H1 (cell line): Measurements from ENCODE around the gene ZNF618. TPM values are rescaled to one million over a fixed set of nuclear protein-coding genes. Genes with fewer than 3 reads are reported as not detected.

Experiments
- CTCF ChIA-PET: fragments of 300-600 bp; sonication (Branson Sonifier 250); formaldehyde crosslinking; loops from one replicate; lab custom pipeline; 2021; ENCODE audit not compliant: partially characterized antibody; lab: Charles Lee
- POLR2A ChIA-PET: fragments of 300-600 bp; sonication (Branson Sonifier 250); formaldehyde crosslinking; loops from one replicate; lab custom pipeline; 2021; ENCODE audit warnings: inconsistent platforms; ENCODE audit not compliant: partially characterized antibody; lab: Charles Lee
- DNase-seq, 2 experiments: peaks; one replicate each; pipeline versions ENCODE4 v3.0.0 to v3.0.0-alpha.2; 2010 to 2022; ENCODE audit warnings: low spot score in 2 of 2, low read depth in 1 of 2, mixed read lengths in 1 of 2
- FAIRE-seq: peaks from 2 replicates; lab custom pipeline; 2011; peaks lifted over from hg19 to GRCh38; lab: Jason Lieb, UNC
- H2AFZ ChIP-seq: 2 replicates; pipeline ENCODE4 v1.8.1; 2012; ENCODE audit warnings: low read length, inconsistent platforms
- H2AK5ac ChIP-seq: 2 replicates; pipeline ENCODE4 v1.6.1; 2013; ENCODE audit warnings: low read depth, low read length
- H2BK120ac ChIP-seq: replicated peaks from 2 replicates; pipeline ENCODE3; 2013; ENCODE audit warnings: low read depth, low read length, inconsistent platforms
- H2BK12ac ChIP-seq: 2 replicates; pipeline ENCODE4 v1.6.1; 2013; ENCODE audit warnings: low read depth, low read length
- H2BK15ac ChIP-seq: 2 replicates; pipeline ENCODE4 v1.6.1; 2013; ENCODE audit warnings: low read length
- H2BK20ac ChIP-seq: 2 replicates; pipeline ENCODE4 v1.6.1; 2013; ENCODE audit warnings: low read length
- H2BK5ac ChIP-seq: 2 replicates; pipeline ENCODE4 v1.6.1; 2013; ENCODE audit warnings: low read depth, low read length
- H3K14ac ChIP-seq: 2 replicates; pipeline ENCODE4 v1.6.1; 2013; ENCODE audit warnings: inconsistent platforms; ENCODE audit not compliant: insufficient read length
- H3K18ac ChIP-seq: 2 replicates; pipeline ENCODE4 v1.6.1; 2013; ENCODE audit warnings: low read length; ENCODE audit errors: extremely low read depth
- H3K23ac ChIP-seq: 2 replicates; pipeline ENCODE4 v1.6.1; 2013; ENCODE audit warnings: inconsistent platforms; ENCODE audit not compliant: insufficient read length
- H3K23me2 ChIP-seq: 2 replicates; pipeline ENCODE4 v1.6.1; 2013; ENCODE audit warnings: low read depth, low read length
- H3K27ac ChIP-seq: 2 replicates; pipeline ENCODE4 v1.6.1; 2011; ENCODE audit warnings: low read depth, low read length, inconsistent platforms
- H3K27me3 ChIP-seq, 4 experiments: replicated peaks in 1 of 4; 1 replicate in 1 of 4; 2 replicates in 3 of 4; pipeline versions ENCODE4 v1.6.1 to v1.8.1; 2011 to 2013; ENCODE audit warnings: low read length in 3 of 4, mild to moderate bottlenecking in 3 of 4, inconsistent platforms in 2 of 4, mixed read lengths in 2 of 4, moderate library complexity in 1 of 4; ENCODE audit not compliant: control insufficient read depth in 3 of 4, insufficient read depth in 3 of 4; ENCODE audit errors: extremely low read depth in 1 of 4
- H3K36me3 ChIP-seq, 4 experiments: 2 replicates each; pipeline versions ENCODE4 v1.6.1 to v1.8.1; 2011 to 2013; ENCODE audit warnings: mild to moderate bottlenecking in 4 of 4, low read length in 3 of 4, moderate library complexity in 2 of 4, control low read depth in 1 of 4, inconsistent platforms in 1 of 4; ENCODE audit not compliant: insufficient read depth in 4 of 4, control insufficient read depth in 2 of 4
- H3K4ac ChIP-seq: replicated peaks from 2 replicates; pipeline ENCODE3; 2013; ENCODE audit warnings: low read length, low read depth, mixed read lengths, inconsistent platforms; ENCODE audit not compliant: insufficient read length
- H3K4me1 ChIP-seq, 4 experiments: replicated peaks in 1 of 4; 1 replicate in 1 of 4; 2 replicates in 3 of 4; pipeline versions ENCODE4 v1.6.1 to v1.8.1; 2011 to 2013; ENCODE audit warnings: low read length in 3 of 4, inconsistent platforms in 2 of 4, mixed read lengths in 1 of 4; ENCODE audit not compliant: insufficient read depth in 4 of 4, control insufficient read depth in 3 of 4
- H3K4me2 ChIP-seq, 2 experiments: 2 replicates each; pipeline versions ENCODE4 v1.6.1 to v1.8.1; 2011 to 2013; ENCODE audit warnings: low read depth in 2 of 2, low read length in 2 of 2, control low read depth in 1 of 2, inconsistent platforms in 1 of 2, mild to moderate bottlenecking in 1 of 2; ENCODE audit not compliant: insufficient read depth in 1 of 2
- H3K4me3 ChIP-seq, 4 experiments: fragments of 200-600, 300-600 bp in 1 of 4; sonication (generic), shearing (Covaris generic), sonication (Bioruptor Twin) in 1 of 4; 2 replicates each; pipeline versions ENCODE4 v1.5.1 to v1.8.1; 2011 to 2016; ENCODE audit warnings: low read length in 4 of 4, low read depth in 3 of 4, control low read depth in 2 of 4, inconsistent platforms in 2 of 4, mild to moderate bottlenecking in 2 of 4, mixed read lengths in 1 of 4, moderate library complexity in 1 of 4; ENCODE audit not compliant: insufficient read depth in 2 of 4; ENCODE audit errors: extremely low read depth in 1 of 4
- H3K56ac ChIP-seq: replicated peaks from 2 replicates; pipeline ENCODE3; 2013; ENCODE audit warnings: low read depth, mild to moderate bottlenecking, mixed read lengths, low read length, inconsistent platforms; ENCODE audit not compliant: insufficient read length
- H3K79me1 ChIP-seq: 2 replicates; pipeline ENCODE4 v1.6.1; 2013; ENCODE audit warnings: low read depth, low read length, control low read depth
- H3K79me2 ChIP-seq, 2 experiments: 2 replicates each; pipeline versions ENCODE4 v1.6.1 to v1.8.1; 2012 to 2013; ENCODE audit warnings: low read length in 2 of 2, mild to moderate bottlenecking in 2 of 2, inconsistent platforms in 1 of 2; ENCODE audit not compliant: insufficient read depth in 2 of 2, control insufficient read depth in 1 of 2
- H3K9ac ChIP-seq, 4 experiments: replicated peaks in 1 of 4; 1 replicate in 1 of 4; 2 replicates in 3 of 4; pipeline versions ENCODE4 v1.6.1 to v1.8.1; 2011 to 2013; ENCODE audit warnings: low read depth in 3 of 4, low read length in 3 of 4, control low read depth in 2 of 4, mild to moderate bottlenecking in 2 of 4, moderate library complexity in 2 of 4, inconsistent platforms in 1 of 4; ENCODE audit errors: extremely low read depth in 1 of 4
- H3K9me3 ChIP-seq, 2 experiments: 2 replicates each; pipeline versions ENCODE4 v1.6.1 to v1.8.1; 2012 to 2013; ENCODE audit warnings: mild to moderate bottlenecking in 2 of 2, moderate library complexity in 2 of 2, control low read depth in 1 of 2, inconsistent platforms in 1 of 2, low read depth in 1 of 2, low read length in 1 of 2, mixed read lengths in 1 of 2; ENCODE audit not compliant: insufficient read depth in 2 of 2
- H4K20me1 ChIP-seq, 2 experiments: replicated peaks in 1 of 2; 2 replicates each; pipeline versions ENCODE3 to v1.8.1; 2011 to 2013; ENCODE audit warnings: inconsistent platforms in 2 of 2, low read length in 2 of 2, mild to moderate bottlenecking in 1 of 2; ENCODE audit not compliant: insufficient read depth in 2 of 2, control insufficient read depth in 1 of 2
- H4K5ac ChIP-seq: 2 replicates; pipeline ENCODE4 v1.6.1; 2013; ENCODE audit warnings: low read length, low read depth, mixed read lengths, inconsistent platforms; ENCODE audit not compliant: insufficient read length
- H4K8ac ChIP-seq: 2 replicates; pipeline ENCODE4 v1.8.0; 2013; ENCODE audit warnings: mild to moderate bottlenecking, moderate library complexity, low read length, inconsistent platforms; ENCODE audit not compliant: insufficient read depth; ENCODE audit errors: extremely low read depth
- H4K91ac ChIP-seq: replicated peaks from 2 replicates; pipeline ENCODE3; 2013; ENCODE audit warnings: low read length, mixed read lengths, inconsistent platforms; ENCODE audit not compliant: insufficient read length
- BACH1 ChIP-seq: IDR thresholded peaks from 2 replicates; pipeline ENCODE4 v1.6.1; 2012; ENCODE audit warnings: low read length, improper control_type of control experiment
- CHD1 ChIP-seq: IDR thresholded peaks from 2 replicates; pipeline ENCODE4 v1.6.1; 2012; ENCODE audit warnings: low read depth, low read length, improper control_type of control experiment
- HDAC2 ChIP-seq, 2 experiments: fragments of 300-600 bp in 1 of 2; sonication (generic) in 1 of 2; IDR thresholded peaks; 2 replicates each; pipeline ENCODE4 v1.6.1; 2011 to 2012; ENCODE audit warnings: low read depth in 2 of 2, low read length in 2 of 2, mild to moderate bottlenecking in 2 of 2, moderate library complexity in 2 of 2, borderline replicate concordance in 1 of 2, inconsistent platforms in 1 of 2
- RAD21 ChIP-seq, 2 experiments: IDR thresholded peaks in 1 of 2; conservative IDR thresholded peaks in 1 of 2; 2 replicates each; pipeline ENCODE4 v1.6.1; 2011; ENCODE audit warnings: low read depth in 2 of 2, low read length in 2 of 2, improper control_type of control experiment in 1 of 2, inconsistent platforms in 1 of 2, mild to moderate bottlenecking in 1 of 2, moderate library complexity in 1 of 2
- RBBP5 ChIP-seq: IDR thresholded peaks from 2 replicates; pipeline ENCODE4 v1.7.1; 2012; ENCODE audit warnings: low read depth, mild to moderate bottlenecking, inconsistent platforms, low read length, moderate library complexity, borderline replicate concordance
- SIN3A ChIP-seq, 2 experiments: IDR thresholded peaks in 1 of 2; conservative IDR thresholded peaks in 1 of 2; 2 replicates each; pipeline ENCODE4 v1.6.1; 2011 to 2012; ENCODE audit warnings: low read length in 2 of 2, improper control_type of control experiment in 1 of 2, low read depth in 1 of 2, mild to moderate bottlenecking in 1 of 2
- SP2 ChIP-seq: IDR thresholded peaks from 2 replicates; pipeline ENCODE4 v1.6.1; 2012; ENCODE audit warnings: mild to moderate bottlenecking, low read length, inconsistent platforms
- TAF1 ChIP-seq: IDR thresholded peaks from 2 replicates; pipeline ENCODE4 v1.6.1; 2011; ENCODE audit warnings: mild to moderate bottlenecking, low read depth, low read length
- TAF7 ChIP-seq: optimal IDR thresholded peaks from 2 replicates; pipeline ENCODE3; 2011; ENCODE audit warnings: low read depth, mild to moderate bottlenecking, inconsistent platforms, low read length, moderate library complexity, borderline replicate concordance
- WGBS, 2 experiments: shearing (Covaris generic) in 1 of 2; methylation state at CpG; one replicate each; pipeline versions ENCODE4 v1.1.6 to v1.1.7; 2013 to 2015; ENCODE audit warnings: low lambda C conversion rate in 2 of 2, mixed read lengths in 2 of 2, inconsistent platforms in 1 of 2, low coverage in 1 of 2, missing lambda C conversion rate in 1 of 2; ENCODE audit not compliant: insufficient replicate concordance in 2 of 2, insufficient coverage in 1 of 2, insufficient read length in 1 of 2; ENCODE audit errors: extremely low coverage in 1 of 2, missing lambda C conversion rate in 1 of 2; 5-methylcytosine and 5-hydroxymethylcytosine counted together
- polyA plus RNA-seq, 7 experiments: library from polyadenylated mRNA; depleted of rRNA in 3 of 7; stranded (reverse) in 5 of 7; unstranded in 2 of 7; fragments of >200 nt in 5 of 7; fragments of 200-250 nt in 2 of 7; gene quantifications; 1 replicate in 5 of 7; 2 replicates in 1 of 7; 4 replicates in 1 of 7; pipeline versions ENCODE4 v1.2.1 to v1.2.3, GENCODE V29; 2011 to 2013; ENCODE audit warnings: missing spikeins in 2 of 7, mixed read lengths in 2 of 7
- total RNA-seq: library from RNA; stranded (reverse); fragmentation: NEBNext Ultra II Directional; extraction: Animal tissue kit (Norgen Biotek cat#: 25700); gene quantifications from 2 replicates; pipeline ENCODE4 v1.2.1, GENCODE V29; 2021
- TF ChIP-seq, protein P1 (sequence below): IDR thresholded peaks from 2 replicates; pipeline ENCODE4 v1.6.1; 2012; ENCODE audit warnings: inconsistent platforms
- TF ChIP-seq, protein P2 (sequence below): IDR thresholded peaks from 2 replicates; pipeline ENCODE4 v1.6.1; 2011; ENCODE audit warnings: low read depth, mild to moderate bottlenecking, low read length; ENCODE audit not compliant: insufficient read depth

Gene ZNF618
- total and polyA plus RNA-seq, 2 of the 8 experiments (the other 6 are each of a cell fraction or from before 2014, with no cell fraction given), result 9.6 to 28.5 TPM

DNA sequence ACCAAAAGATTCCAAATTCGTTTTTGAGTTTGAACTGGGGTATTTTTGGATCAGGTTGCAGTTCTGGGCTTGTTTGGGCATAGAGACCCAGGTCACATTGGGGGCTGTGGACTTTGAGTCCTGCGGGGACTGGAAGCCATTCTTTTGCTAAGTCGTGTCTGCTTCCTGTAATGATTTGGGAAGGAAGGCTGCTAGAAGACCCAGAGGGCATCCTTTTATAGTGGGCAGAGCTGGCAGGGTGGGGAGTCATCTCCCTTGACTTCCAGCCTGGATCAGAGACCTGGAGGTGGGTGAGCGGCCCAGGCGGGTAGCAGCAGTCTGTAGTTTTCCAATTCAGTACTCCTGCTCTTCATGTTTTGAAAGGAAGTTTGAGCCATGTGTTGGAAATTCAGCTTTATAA, 11.3 kb downstream of the ZNF618 start:
- CTCF ChIA-PET, result interaction anchor here (0.7 to 2.9 kb wide), 5 partner anchors 11 to 54 kb away, joined by 3 to 9 read pairs (median 3); partner anchors contain the start of gene ZNF618

More for the DNA sequence above, 11.3 kb downstream of the ZNF618 start:
- Histone ChIP-seq H3K23me2 (no peaks in the 10 kb centered on the region), H3K14ac (no peak overlapping the region), H2BK120ac (no peak overlapping the region), H3K27me3 (no peaks in the 10 kb centered on the region), H3K79me2 (peaks cover 3 to 86% of the 10 kb centered on the region in 2 experiments; a peak in 2 of 4 replicates), H4K5ac (no peak overlapping the region), H3K4me2 (no peak overlapping the region; a peak in 1 of 4 replicates), H4K91ac (no peak overlapping the region), H4K8ac (no peak overlapping the region), H3K56ac (no peak overlapping the region), H3K27ac (no peak overlapping the region), H2AFZ (no peak overlapping the region), H2BK5ac (no peak overlapping the region), H3K23ac (no peak overlapping the region), H2BK20ac (no peak overlapping the region), H3K36me3 (peaks cover 0 to 10% (median 2%) of the 10 kb centered on the region in 4 experiments; a peak in 3 of 8 replicates), H2BK15ac (no peak overlapping the region), H3K79me1 (peaks cover 15% of the 10 kb centered on the region), H3K4me1 (peaks cover 7 to 19% (median 13%) of the 10 kb centered on the region in 4 experiments), H3K9me3 (peaks cover 9 to 10% of the 10 kb centered on the region in 2 experiments; a peak in 3 of 4 replicates), H2AK5ac (no peak overlapping the region), H3K4me3 (no peak overlapping the region), H4K20me1 (peaks cover 0 to 6% of the 10 kb centered on the region in 2 experiments), H2BK12ac (no peak overlapping the region), H3K4ac (no peak overlapping the region), H3K9ac (no peak overlapping the region), H3K18ac (no peak overlapping the region)
- WGBS, 2 experiments, result 76% methylated on average over 5 of the region's 5 CpGs; no CpG with 5 or more reads in 1 of the 2 experiments
- FAIRE-seq, result no peak
- no peak for TF ChIP-seq BACH1
- TF ChIP-seq SIN3A (conservative IDR thresholded peaks at IDR 0.05 in 1 of 2, IDR thresholded peaks at IDR 0.05 in 1 of 2; ENCODE audit: low read depth in 1 of 2, low read length in 2 of 2), result no peak
- no peak for TF ChIP-seq SP2
- no peak for TF ChIP-seq RAD21 (IDR thresholded peaks at IDR 0.05 in 1 of 2, conservative IDR thresholded peaks at IDR 0.05 in 1 of 2; ENCODE audit: low read depth in 2 of 2, low read length in 2 of 2)
- TF ChIP-seq, protein P1, sequence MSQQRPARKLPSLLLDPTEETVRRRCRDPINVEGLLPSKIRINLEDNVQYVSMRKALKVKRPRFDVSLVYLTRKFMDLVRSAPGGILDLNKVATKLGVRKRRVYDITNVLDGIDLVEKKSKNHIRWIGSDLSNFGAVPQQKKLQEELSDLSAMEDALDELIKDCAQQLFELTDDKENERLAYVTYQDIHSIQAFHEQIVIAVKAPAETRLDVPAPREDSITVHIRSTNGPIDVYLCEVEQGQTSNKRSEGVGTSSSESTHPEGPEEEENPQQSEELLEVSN, result no peak
- TF ChIP-seq RBBP5, result no peak
- TF ChIP-seq HDAC2 (IDR thresholded peaks at IDR 0.05; ENCODE audit: borderline replicate concordance in 1 of 2, low read depth in 2 of 2, low read length in 2 of 2), result no peak
- no peak for TF ChIP-seq TAF1
- TF ChIP-seq CHD1, result no peak
- TF ChIP-seq TAF7, result no peak
- TF ChIP-seq, protein P2, sequence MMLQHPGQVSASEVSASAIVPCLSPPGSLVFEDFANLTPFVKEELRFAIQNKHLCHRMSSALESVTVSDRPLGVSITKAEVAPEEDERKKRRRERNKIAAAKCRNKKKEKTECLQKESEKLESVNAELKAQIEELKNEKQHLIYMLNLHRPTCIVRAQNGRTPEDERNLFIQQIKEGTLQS, result no peak
- peak in 1 of 2 experiments; percentile 36 for DNase-seq
- POLR2A ChIA-PET, result interaction anchor here (0.6 kb wide), 1 partner anchor 12 kb away, joined by 3 read pairs; no protein-coding TSS in a partner anchor
